GM12878 (cell line): ENCODE data around the gene ZNF883. TPM values are rescaled to one million over a fixed set of nuclear protein-coding genes. Genes with fewer than 3 reads are reported as not detected.

ENCODE experiments used
- ATAC-seq: fragments of 200-7000 bp; cut with Tn5 transposase; 3 replicates; pipeline ENCODE4 v1.9.1; 2020; ENCODE audit warnings: mild to moderate bottlenecking, moderate library complexity
- BruUV-seq: library from RNA; stranded (reverse); fragments of 400-500 nt; replicated peaks from 2 replicates; lab custom pipeline; 2021; lab: Mats Ljungman, UMichigan
- CTCF ChIA-PET: fragments of 300-600 bp; sonication (Branson Sonifier 250); formaldehyde crosslinking; extraction: SDS; loops from one replicate; lab custom pipeline; 2021; ENCODE audit warnings: inconsistent platforms; lab: Yijun Ruan, JAX
- POLR2A ChIA-PET: fragments of 350-600 bp; formaldehyde crosslinking; extraction: SDS; loops from one replicate; lab custom pipeline; 2021; ENCODE audit warnings: inconsistent platforms; lab: Charles Lee
- RAD21 ChIA-PET: fragments of 300-600 bp; sonication (Branson Sonifier 250); formaldehyde crosslinking; loops from one replicate; lab custom pipeline; 2023; ENCODE audit warnings: antibody characterized with exemption; ENCODE audit not compliant: unreplicated experiment; lab: Charles Lee
- SMC1A ChIA-PET: fragments of 300-600 bp; sonication (Branson Sonifier 250); formaldehyde crosslinking; loops from one replicate; lab custom pipeline; 2023; ENCODE audit not compliant: unreplicated experiment, uncharacterized antibody; lab: Charles Lee
- DNase-seq: peaks from one replicate; pipeline ENCODE4 v3.0.0-alpha.2; 2011; ENCODE audit warnings: low read depth, low spot score
- FAIRE-seq: peaks from 3 replicates; lab custom pipeline; 2011; peaks lifted over from hg19 to GRCh38; lab: Jason Lieb, UNC
- H2AFZ ChIP-seq: 2 replicates; pipeline ENCODE4 v1.6.0; 2011; ENCODE audit warnings: low read depth, low read length, control low read depth; ENCODE audit not compliant: control insufficient read depth
- H3K27ac ChIP-seq: 2 replicates; pipeline ENCODE4 v1.5.1; 2011; ENCODE audit warnings: control low read depth; ENCODE audit not compliant: control insufficient read depth, insufficient read depth
- H3K27me3 ChIP-seq, 2 experiments: replicated peaks in 1 of 2; 2 replicates each; pipeline versions ENCODE4 v1.6.0 to v1.6.1; 2011; ENCODE audit warnings: low read length in 1 of 2; ENCODE audit not compliant: control insufficient read depth in 2 of 2, insufficient read depth in 2 of 2
- H3K36me3 ChIP-seq, 2 experiments: 2 replicates each; pipeline ENCODE4 v1.5.1; 2011; ENCODE audit warnings: low read length in 1 of 2; ENCODE audit not compliant: control insufficient read depth in 2 of 2, insufficient read depth in 2 of 2
- H3K4me1 ChIP-seq: 2 replicates; pipeline ENCODE4 v1.6.1; 2011; ENCODE audit warnings: mild to moderate bottlenecking, low read length, moderate library complexity, mixed read lengths; ENCODE audit not compliant: control insufficient read depth, insufficient read depth
- H3K4me2 ChIP-seq: 2 replicates; pipeline ENCODE4 v1.6.0; 2011; ENCODE audit warnings: control low read depth; ENCODE audit not compliant: control insufficient read depth, insufficient read depth
- H3K4me3 ChIP-seq: fragments of 200-600 bp; sonication (generic); 2 replicates; pipeline ENCODE4 v1.5.1; 2016
- H3K79me2 ChIP-seq: 2 replicates; pipeline ENCODE4 v1.6.0; 2011; ENCODE audit warnings: low read length; ENCODE audit not compliant: control insufficient read depth, insufficient read depth
- H3K9ac ChIP-seq: 2 replicates; pipeline ENCODE4 v1.8.0; 2011; ENCODE audit warnings: low read length, control low read depth, mixed read lengths; ENCODE audit not compliant: control insufficient read depth, insufficient read depth
- H3K9me3 ChIP-seq: replicated peaks from 3 replicates; pipeline ENCODE4 v1.5.1; 2011; ENCODE audit warnings: mild to moderate bottlenecking, low read length; ENCODE audit not compliant: control insufficient read depth, insufficient read depth
- H4K20me1 ChIP-seq: 2 replicates; pipeline ENCODE4 v1.6.0; 2011; ENCODE audit not compliant: control insufficient read depth, insufficient read depth
- BMI1 ChIP-seq: fragments of 450-650 bp; IDR thresholded peaks from 2 replicates; pipeline ENCODE4 v1.6.1; 2016; ENCODE audit warnings: mild to moderate bottlenecking, moderate library complexity, borderline replicate concordance
- BRCA1 ChIP-seq: IDR thresholded peaks from 2 replicates; pipeline ENCODE4 v1.6.1; 2011; ENCODE audit warnings: low read depth, low read length, improper control_type of control experiment
- CEBPB ChIP-seq, 2 experiments: fragments of 150-350 bp in 1 of 2; IDR thresholded peaks; 2 replicates each; pipeline ENCODE4 v1.6.1; 2012 to 2014; ENCODE audit warnings: low read depth in 2 of 2, low read length in 2 of 2, borderline replicate concordance in 1 of 2, inconsistent platforms in 1 of 2
- CHD1 ChIP-seq: IDR thresholded peaks from 2 replicates; pipeline ENCODE4 v1.6.1; 2012; ENCODE audit warnings: low read depth, low read length, improper control_type of control experiment
- CREB1 ChIP-seq: IDR thresholded peaks from 2 replicates; pipeline ENCODE4 v1.6.1; 2012; ENCODE audit warnings: low read depth, mild to moderate bottlenecking, inconsistent platforms
- DPF2 ChIP-seq: fragments of 450-650 bp; IDR thresholded peaks from 2 replicates; pipeline ENCODE4 v1.6.1; 2017; ENCODE audit warnings: mild to moderate bottlenecking
- FOXM1 ChIP-seq: IDR thresholded peaks from 2 replicates; pipeline ENCODE4 v1.6.1; 2012; ENCODE audit warnings: low read depth, mild to moderate bottlenecking, inconsistent platforms, low read length, moderate library complexity
- IKZF1 ChIP-seq: fragments of 450-650 bp; conservative IDR thresholded peaks from 2 replicates; pipeline ENCODE4 v1.6.1; 2017; ENCODE audit warnings: antibody characterized with exemption, mild to moderate bottlenecking
- IKZF2 ChIP-seq, 2 experiments: fragments of 450-650 bp; IDR thresholded peaks; 2 replicates each; pipeline ENCODE4 v1.6.1; 2017; ENCODE audit warnings: mild to moderate bottlenecking in 2 of 2, moderate library complexity in 2 of 2
- NFIC ChIP-seq: IDR thresholded peaks from 2 replicates; pipeline ENCODE4 v1.6.1; 2012; ENCODE audit warnings: low read depth, mild to moderate bottlenecking, inconsistent platforms, low read length, moderate library complexity
- POLR2A ChIP-seq: IDR thresholded peaks from 2 replicates; pipeline ENCODE4 v1.6.1; 2011; ENCODE audit warnings: low read depth, mild to moderate bottlenecking, low read length
- POLR2AphosphoS5 ChIP-seq: IDR thresholded peaks from 2 replicates; pipeline ENCODE4 v1.6.1; 2011; ENCODE audit warnings: mild to moderate bottlenecking, low read length, inconsistent platforms
- SMARCA5 ChIP-seq: fragments of 450-650 bp; IDR thresholded peaks from 2 replicates; pipeline ENCODE4 v1.6.1; 2017; ENCODE audit warnings: mild to moderate bottlenecking
- SMC3 ChIP-seq: IDR thresholded peaks from 2 replicates; pipeline ENCODE4 v1.6.1; 2011; ENCODE audit warnings: low read length, improper control_type of control experiment, borderline replicate concordance
- SP1 ChIP-seq: IDR thresholded peaks from one replicate; pipeline ENCODE4 v1.6.1; 2011; ENCODE audit warnings: low read depth, low read length
- SUZ12 ChIP-seq: fragments of 200-600 bp; sonication (generic); IDR thresholded peaks from one replicate; pipeline ENCODE4 v1.6.1; 2018; ENCODE audit warnings: antibody characterized with exemption, mild to moderate bottlenecking; ENCODE audit not compliant: unreplicated experiment
- TAF1 ChIP-seq: IDR thresholded peaks from 2 replicates; pipeline ENCODE4 v1.6.1; 2011; ENCODE audit warnings: mild to moderate bottlenecking, low read depth, low read length, borderline replicate concordance
- ZNF217 ChIP-seq: fragments of 450-650 bp; IDR thresholded peaks from 2 replicates; pipeline ENCODE4 v1.6.1; 2017; ENCODE audit warnings: antibody characterized with exemption, mild to moderate bottlenecking
- ZNF24 ChIP-seq: fragments of 450-650 bp; IDR thresholded peaks from 2 replicates; pipeline ENCODE4 v1.6.1; 2017; ENCODE audit warnings: antibody characterized with exemption, mild to moderate bottlenecking
- ZNF622 ChIP-seq: fragments of 450-650 bp; IDR thresholded peaks from 2 replicates; pipeline ENCODE4 v1.6.1; 2017; ENCODE audit warnings: mild to moderate bottlenecking, inconsistent platforms
- WGBS: methylation state at CpG from one replicate; pipeline ENCODE4 v1.1.6; 2016; ENCODE audit warnings: low lambda C conversion rate; ENCODE audit not compliant: insufficient replicate concordance, insufficient coverage; ENCODE audit errors: missing lambda C conversion rate; 5-methylcytosine and 5-hydroxymethylcytosine counted together
- in situ Hi-C: fragments of 300-500 bp; cut with MboI; formaldehyde crosslinking; loops from 9 replicates; pipeline ENCODE4 v1.14.3; 2018; ENCODE audit warnings: mixed read lengths
- intact Hi-C: fragments of 100-400 bp; cut with micrococcal nuclease; formaldehyde crosslinking; loops from one replicate; pipeline ENCODE4 v1.14.2; 2022; ENCODE audit not compliant: unreplicated experiment
- polyA plus RNA-seq, 11 experiments: library from polyadenylated mRNA; depleted of rRNA in 4 of 11; unstranded in 6 of 11; stranded (reverse) in 5 of 11; fragments of >200 nt; fragmentation: Nextera tagmentation in 4 of 11; fragmentation: Illumina TruSeq in 1 of 11; extraction: Ambion mirVana in 4 of 11; extraction: Trizol in 1 of 11; gene quantifications; 1 replicate in 1 of 11; 2 replicates in 10 of 11; pipeline versions ENCODE4 v1.2.1 to v1.2.3, GENCODE V29; 2011 to 2016; ENCODE audit warnings: inconsistent platforms in 2 of 11, missing spikeins in 2 of 11, low read depth in 1 of 11
- total RNA-seq, 4 experiments: library from RNA; depleted of rRNA in 3 of 4; stranded (reverse); fragments of >200 nt in 3 of 4; fragmentation: Illumina TruSeq in 1 of 4; extraction: Trizol in 1 of 4; gene quantifications; 2 replicates each; pipeline versions ENCODE4 v1.2.1 to v1.2.3, GENCODE V29; 2013 to 2021
- TF ChIP-seq, protein P1 (sequence below): IDR thresholded peaks from 2 replicates; pipeline ENCODE4 v1.6.1; 2012; ENCODE audit warnings: mild to moderate bottlenecking, low read depth, low read length

The ZNF883 gene
- total and polyA plus RNA-seq, 10 of the 15 experiments (the other 5 are each of a cell fraction or from before 2014, with no cell fraction given) = 0.10 to 0.72 (median 0.25) TPM

DNA sequence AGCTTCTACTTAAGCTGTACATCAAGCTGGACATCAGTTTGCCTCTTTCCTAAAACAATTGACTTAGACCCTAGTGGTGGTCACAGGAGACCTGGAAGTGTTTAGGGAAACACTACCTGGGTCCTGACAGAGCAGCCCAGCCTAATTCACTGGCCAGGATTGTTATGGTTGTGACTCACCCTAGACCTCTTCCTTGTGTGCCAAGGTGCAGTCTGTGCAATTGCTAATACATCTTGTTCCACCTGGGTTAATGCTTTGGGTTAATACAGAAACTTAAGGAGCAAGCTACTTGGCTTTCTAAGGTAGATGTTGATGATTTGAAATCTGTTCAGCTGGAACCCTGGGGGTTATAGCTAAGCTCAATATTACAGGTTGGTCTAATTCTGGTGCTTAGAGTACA, 72.6 kb downstream of the ZNF883 start:
- ChIA-PET POLR2A (no interaction called here), RAD21 (no interaction called here), SMC1A (no interaction called here), CTCF (no interaction called here)
- no peak overlapping the region for H3K27ac ChIP-seq
- no peaks in the 10 kb centered on the region for H4K20me1 ChIP-seq
- ATAC-seq (no peak), FAIRE-seq (no peak), DNase-seq (no peak)
- no peaks in the 10 kb centered on the region for H3K9me3 ChIP-seq
- H3K4me2 ChIP-seq = no peak overlapping the region
- no TSS peak for BruUV-seq
- in situ Hi-C loops = no loop called here
- H3K4me1 ChIP-seq = no peaks in the 10 kb centered on the region
- H3K4me3 ChIP-seq = no peak overlapping the region
- H3K79me2 ChIP-seq = no peaks in the 10 kb centered on the region
- peaks cover 0 to 1% of the 10 kb centered on the region in 2 experiments; a peak in 2 of 4 replicates for H3K27me3 ChIP-seq
- TF ChIP-seq IKZF1 (no peak), SUZ12 (no peak), ZNF217 (no peak), BMI1 (no peak), POLR2A (no peak), DPF2 (no peak), POLR2AphosphoS5 (no peak), SP1 (no peak), CREB1 (no peak), CHD1 (no peak), FOXM1 (no peak), IKZF2 (IDR thresholded peaks at IDR 0.05) (no peak)
- no peak overlapping the region for H2AFZ ChIP-seq
- no peaks in the 10 kb centered on the region for H3K36me3 ChIP-seq
- intact Hi-C loops = no loop called here
- no peak overlapping the region for H3K9ac ChIP-seq

DNA sequence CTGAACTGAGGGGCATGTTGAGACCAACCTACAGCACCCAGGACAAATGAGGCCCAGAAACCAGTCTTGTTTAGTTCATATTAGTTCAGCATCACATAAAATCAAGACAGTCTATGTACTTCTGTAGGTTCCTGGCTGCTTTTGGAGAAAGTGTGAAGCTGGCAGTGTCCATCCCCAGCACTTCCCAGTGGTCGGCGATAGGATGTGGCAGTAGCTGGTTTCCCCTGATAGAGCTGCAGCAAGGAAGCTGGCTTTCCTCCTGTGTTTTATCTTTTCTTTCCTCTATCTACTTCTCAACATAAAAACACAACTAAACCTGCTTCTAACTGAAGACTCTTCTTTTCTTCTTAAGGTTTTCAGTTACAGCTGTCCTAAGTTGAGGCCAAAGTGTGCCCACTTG, 78.3 kb downstream of the ZNF883 start:
- FAIRE-seq = no peak
- POLR2A ChIA-PET = no interaction called here
- BruUV-seq = no TSS peak
- TF ChIP-seq CEBPB (IDR thresholded peaks at IDR 0.05; ENCODE audit: borderline replicate concordance in 1 of 2, low read depth in 2 of 2, low read length in 2 of 2) (no peak), SMC3 (no peak), ZNF24 (no peak), NFIC (no peak), SMARCA5 (no peak), ZNF622 (no peak), TAF1 (no peak), BRCA1 (no peak), SUZ12 (no peak)
- TF ChIP-seq, protein P1, sequence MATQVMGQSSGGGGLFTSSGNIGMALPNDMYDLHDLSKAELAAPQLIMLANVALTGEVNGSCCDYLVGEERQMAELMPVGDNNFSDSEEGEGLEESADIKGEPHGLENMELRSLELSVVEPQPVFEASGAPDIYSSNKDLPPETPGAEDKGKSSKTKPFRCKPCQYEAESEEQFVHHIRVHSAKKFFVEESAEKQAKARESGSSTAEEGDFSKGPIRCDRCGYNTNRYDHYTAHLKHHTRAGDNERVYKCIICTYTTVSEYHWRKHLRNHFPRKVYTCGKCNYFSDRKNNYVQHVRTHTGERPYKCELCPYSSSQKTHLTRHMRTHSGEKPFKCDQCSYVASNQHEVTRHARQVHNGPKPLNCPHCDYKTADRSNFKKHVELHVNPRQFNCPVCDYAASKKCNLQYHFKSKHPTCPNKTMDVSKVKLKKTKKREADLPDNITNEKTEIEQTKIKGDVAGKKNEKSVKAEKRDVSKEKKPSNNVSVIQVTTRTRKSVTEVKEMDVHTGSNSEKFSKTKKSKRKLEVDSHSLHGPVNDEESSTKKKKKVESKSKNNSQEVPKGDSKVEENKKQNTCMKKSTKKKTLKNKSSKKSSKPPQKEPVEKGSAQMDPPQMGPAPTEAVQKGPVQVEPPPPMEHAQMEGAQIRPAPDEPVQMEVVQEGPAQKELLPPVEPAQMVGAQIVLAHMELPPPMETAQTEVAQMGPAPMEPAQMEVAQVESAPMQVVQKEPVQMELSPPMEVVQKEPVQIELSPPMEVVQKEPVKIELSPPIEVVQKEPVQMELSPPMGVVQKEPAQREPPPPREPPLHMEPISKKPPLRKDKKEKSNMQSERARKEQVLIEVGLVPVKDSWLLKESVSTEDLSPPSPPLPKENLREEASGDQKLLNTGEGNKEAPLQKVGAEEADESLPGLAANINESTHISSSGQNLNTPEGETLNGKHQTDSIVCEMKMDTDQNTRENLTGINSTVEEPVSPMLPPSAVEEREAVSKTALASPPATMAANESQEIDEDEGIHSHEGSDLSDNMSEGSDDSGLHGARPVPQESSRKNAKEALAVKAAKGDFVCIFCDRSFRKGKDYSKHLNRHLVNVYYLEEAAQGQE = no peak

More for the DNA sequence above, 78.3 kb downstream of the ZNF883 start:
- in situ Hi-C loops = no loop called here
- ATAC-seq (no peak), DNase-seq (no peak)
- Histone ChIP-seq H3K27ac (no peak overlapping the region), H3K27me3 (peaks cover 0 to 2% of the 10 kb centered on the region in 2 experiments; a peak in 2 of 4 replicates), H2AFZ (no peak overlapping the region), H3K9me3 (no peaks in the 10 kb centered on the region), H3K9ac (no peak overlapping the region), H3K4me1 (no peaks in the 10 kb centered on the region), H3K4me2 (no peak overlapping the region), H3K4me3 (no peak overlapping the region), H4K20me1 (no peaks in the 10 kb centered on the region), H3K79me2 (no peaks in the 10 kb centered on the region), H3K36me3 (no peaks in the 10 kb centered on the region)
- WGBS = 5% methylated on average over 2 of the region's 2 CpGs
- intact Hi-C loops = no loop called here
- RAD21 ChIA-PET = no interaction called here
- CTCF ChIA-PET = interaction anchor here (0.5 to 1.5 kb wide), 2 partner anchors 161 to 179 kb away, joined by 3 to 6 read pairs; no protein-coding TSS in a partner anchor
- SMC1A ChIA-PET = no interaction called here
